ENCODE measurements around the gene TENT5C. TPM values are rescaled to one million over a fixed set of nuclear protein-coding genes. Genes with fewer than 3 reads are reported as not detected.

TENT5C gene
- total and polyA plus RNA-seq, 10 of the 15 experiments (the other 5 are each of a cell fraction or from before 2014, with no cell fraction given): 0.19 to 2.4 (median 0.78) TPM

- FAIRE-seq (no peak), ATAC-seq (no peak), DNase-seq (ENCODE audit: low read depth, low spot score) (no peak)
- RAD21 ChIA-PET (ENCODE audit: unreplicated experiment): no interaction called here
- POLR2A ChIA-PET: no interaction called here
- Histone ChIP-seq H2AFZ (ENCODE audit: control insufficient read depth, low read depth, low read length) (no peak overlapping the region), H3K27ac (ENCODE audit: control insufficient read depth, insufficient read depth) (no peak overlapping the region), H4K20me1 (ENCODE audit: control insufficient read depth, insufficient read depth) (no peaks in the 10 kb centered on the region; the same call in 1 of the 2 replicates), H3K4me3 (no peak overlapping the region), H3K9me3 (replicated peaks; ENCODE audit: control insufficient read depth, insufficient read depth, low read length) (no peaks in the 10 kb centered on the region), H3K36me3 (ENCODE audit: control insufficient read depth in 2 of 2, insufficient read depth in 2 of 2, low read length in 1 of 2) (no peaks in the 10 kb centered on the region), H3K9ac (ENCODE audit: control insufficient read depth, insufficient read depth, low read length) (no peak overlapping the region), H3K4me2 (ENCODE audit: control insufficient read depth, insufficient read depth) (no peak overlapping the region), H3K4me1 (ENCODE audit: control insufficient read depth, insufficient read depth, low read length) (peaks cover 26% of the 10 kb centered on the region), H3K79me2 (ENCODE audit: control insufficient read depth, insufficient read depth, low read length) (no peaks in the 10 kb centered on the region), H3K27me3 (replicated peaks in 1 of 2; ENCODE audit: control insufficient read depth in 2 of 2, insufficient read depth in 2 of 2, low read length in 1 of 2) (peaks cover 0 to 1% of the 10 kb centered on the region in 2 experiments; a peak in 2 of 4 replicates)
- no TSS peak for BruUV-seq (replicated peaks)
- intact Hi-C loops (cut with micrococcal nuclease; ENCODE audit: unreplicated experiment) (no loop called here), in situ Hi-C loops (cut with MboI) (no loop called here)
- SMC1A ChIA-PET (ENCODE audit: uncharacterized antibody, unreplicated experiment): interaction anchor here (1.5 kb wide), 1 partner anchor 9 kb away, joined by 3 read pairs; no protein-coding TSS in a partner anchor
- CTCF ChIA-PET: no interaction called here
- 28% methylated on average over 3 of the region's 3 CpGs for WGBS (ENCODE audit: insufficient coverage, insufficient replicate concordance, low lambda C conversion rate, missing lambda C conversion rate)
- no peak for TF ChIP-seq CREM (IDR thresholded peaks at IDR 0.05; ENCODE audit: low read depth)
- TF ChIP-seq, protein P1, sequence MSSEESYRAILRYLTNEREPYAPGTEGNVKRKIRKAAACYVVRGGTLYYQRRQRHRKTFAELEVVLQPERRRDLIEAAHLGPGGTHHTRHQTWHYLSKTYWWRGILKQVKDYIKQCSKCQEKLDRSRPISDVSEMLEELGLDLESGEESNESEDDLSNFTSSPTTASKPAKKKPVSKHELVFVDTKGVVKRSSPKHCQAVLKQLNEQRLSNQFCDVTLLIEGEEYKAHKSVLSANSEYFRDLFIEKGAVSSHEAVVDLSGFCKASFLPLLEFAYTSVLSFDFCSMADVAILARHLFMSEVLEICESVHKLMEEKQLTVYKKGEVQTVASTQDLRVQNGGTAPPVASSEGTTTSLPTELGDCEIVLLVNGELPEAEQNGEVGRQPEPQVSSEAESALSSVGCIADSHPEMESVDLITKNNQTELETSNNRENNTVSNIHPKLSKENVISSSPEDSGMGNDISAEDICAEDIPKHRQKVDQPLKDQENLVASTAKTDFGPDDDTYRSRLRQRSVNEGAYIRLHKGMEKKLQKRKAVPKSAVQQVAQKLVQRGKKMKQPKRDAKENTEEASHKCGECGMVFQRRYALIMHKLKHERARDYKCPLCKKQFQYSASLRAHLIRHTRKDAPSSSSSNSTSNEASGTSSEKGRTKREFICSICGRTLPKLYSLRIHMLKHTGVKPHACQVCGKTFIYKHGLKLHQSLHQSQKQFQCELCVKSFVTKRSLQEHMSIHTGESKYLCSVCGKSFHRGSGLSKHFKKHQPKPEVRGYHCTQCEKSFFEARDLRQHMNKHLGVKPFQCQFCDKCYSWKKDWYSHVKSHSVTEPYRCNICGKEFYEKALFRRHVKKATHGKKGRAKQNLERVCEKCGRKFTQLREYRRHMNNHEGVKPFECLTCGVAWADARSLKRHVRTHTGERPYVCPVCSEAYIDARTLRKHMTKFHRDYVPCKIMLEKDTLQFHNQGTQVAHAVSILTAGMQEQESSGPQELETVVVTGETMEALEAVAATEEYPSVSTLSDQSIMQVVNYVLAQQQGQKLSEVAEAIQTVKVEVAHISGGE (CRISPR knock-in tag; IDR thresholded peaks at IDR 0.05): no peak
- no peak for TF ChIP-seq MYB (IDR thresholded peaks at IDR 0.05; ENCODE audit: borderline replicate concordance, low read depth, low read length)
- no peak for TF ChIP-seq IKZF1 (conservative IDR thresholded peaks at IDR 0.05)
- no peak for TF ChIP-seq SREBF2 (IDR thresholded peaks at IDR 0.05; ENCODE audit: low read length)
- TF ChIP-seq, protein P2, sequence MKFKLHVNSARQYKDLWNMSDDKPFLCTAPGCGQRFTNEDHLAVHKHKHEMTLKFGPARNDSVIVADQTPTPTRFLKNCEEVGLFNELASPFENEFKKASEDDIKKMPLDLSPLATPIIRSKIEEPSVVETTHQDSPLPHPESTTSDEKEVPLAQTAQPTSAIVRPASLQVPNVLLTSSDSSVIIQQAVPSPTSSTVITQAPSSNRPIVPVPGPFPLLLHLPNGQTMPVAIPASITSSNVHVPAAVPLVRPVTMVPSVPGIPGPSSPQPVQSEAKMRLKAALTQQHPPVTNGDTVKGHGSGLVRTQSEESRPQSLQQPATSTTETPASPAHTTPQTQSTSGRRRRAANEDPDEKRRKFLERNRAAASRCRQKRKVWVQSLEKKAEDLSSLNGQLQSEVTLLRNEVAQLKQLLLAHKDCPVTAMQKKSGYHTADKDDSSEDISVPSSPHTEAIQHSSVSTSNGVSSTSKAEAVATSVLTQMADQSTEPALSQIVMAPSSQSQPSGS (IDR thresholded peaks at IDR 0.05; ENCODE audit: low read length): no peak
- no peak for TF ChIP-seq CEBPB (IDR thresholded peaks at IDR 0.05; ENCODE audit: borderline replicate concordance in 1 of 2, low read depth in 2 of 2, low read length in 2 of 2)
- no peak for TF ChIP-seq YBX1 (IDR thresholded peaks at IDR 0.05)
- no peak for TF ChIP-seq CHD4 (IDR thresholded peaks at IDR 0.05)
- TF ChIP-seq TAF1 (IDR thresholded peaks at IDR 0.05; ENCODE audit: borderline replicate concordance, low read depth, low read length): no peak
- TF ChIP-seq, protein P3, sequence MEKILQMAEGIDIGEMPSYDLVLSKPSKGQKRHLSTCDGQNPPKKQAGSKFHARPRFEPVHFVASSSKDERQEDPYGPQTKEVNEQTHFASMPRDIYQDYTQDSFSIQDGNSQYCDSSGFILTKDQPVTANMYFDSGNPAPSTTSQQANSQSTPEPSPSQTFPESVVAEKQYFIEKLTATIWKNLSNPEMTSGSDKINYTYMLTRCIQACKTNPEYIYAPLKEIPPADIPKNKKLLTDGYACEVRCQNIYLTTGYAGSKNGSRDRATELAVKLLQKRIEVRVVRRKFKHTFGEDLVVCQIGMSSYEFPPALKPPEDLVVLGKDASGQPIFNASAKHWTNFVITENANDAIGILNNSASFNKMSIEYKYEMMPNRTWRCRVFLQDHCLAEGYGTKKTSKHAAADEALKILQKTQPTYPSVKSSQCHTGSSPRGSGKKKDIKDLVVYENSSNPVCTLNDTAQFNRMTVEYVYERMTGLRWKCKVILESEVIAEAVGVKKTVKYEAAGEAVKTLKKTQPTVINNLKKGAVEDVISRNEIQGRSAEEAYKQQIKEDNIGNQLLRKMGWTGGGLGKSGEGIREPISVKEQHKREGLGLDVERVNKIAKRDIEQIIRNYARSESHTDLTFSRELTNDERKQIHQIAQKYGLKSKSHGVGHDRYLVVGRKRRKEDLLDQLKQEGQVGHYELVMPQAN (conservative IDR thresholded peaks at IDR 0.05): no peak
- TF ChIP-seq, protein P4, sequence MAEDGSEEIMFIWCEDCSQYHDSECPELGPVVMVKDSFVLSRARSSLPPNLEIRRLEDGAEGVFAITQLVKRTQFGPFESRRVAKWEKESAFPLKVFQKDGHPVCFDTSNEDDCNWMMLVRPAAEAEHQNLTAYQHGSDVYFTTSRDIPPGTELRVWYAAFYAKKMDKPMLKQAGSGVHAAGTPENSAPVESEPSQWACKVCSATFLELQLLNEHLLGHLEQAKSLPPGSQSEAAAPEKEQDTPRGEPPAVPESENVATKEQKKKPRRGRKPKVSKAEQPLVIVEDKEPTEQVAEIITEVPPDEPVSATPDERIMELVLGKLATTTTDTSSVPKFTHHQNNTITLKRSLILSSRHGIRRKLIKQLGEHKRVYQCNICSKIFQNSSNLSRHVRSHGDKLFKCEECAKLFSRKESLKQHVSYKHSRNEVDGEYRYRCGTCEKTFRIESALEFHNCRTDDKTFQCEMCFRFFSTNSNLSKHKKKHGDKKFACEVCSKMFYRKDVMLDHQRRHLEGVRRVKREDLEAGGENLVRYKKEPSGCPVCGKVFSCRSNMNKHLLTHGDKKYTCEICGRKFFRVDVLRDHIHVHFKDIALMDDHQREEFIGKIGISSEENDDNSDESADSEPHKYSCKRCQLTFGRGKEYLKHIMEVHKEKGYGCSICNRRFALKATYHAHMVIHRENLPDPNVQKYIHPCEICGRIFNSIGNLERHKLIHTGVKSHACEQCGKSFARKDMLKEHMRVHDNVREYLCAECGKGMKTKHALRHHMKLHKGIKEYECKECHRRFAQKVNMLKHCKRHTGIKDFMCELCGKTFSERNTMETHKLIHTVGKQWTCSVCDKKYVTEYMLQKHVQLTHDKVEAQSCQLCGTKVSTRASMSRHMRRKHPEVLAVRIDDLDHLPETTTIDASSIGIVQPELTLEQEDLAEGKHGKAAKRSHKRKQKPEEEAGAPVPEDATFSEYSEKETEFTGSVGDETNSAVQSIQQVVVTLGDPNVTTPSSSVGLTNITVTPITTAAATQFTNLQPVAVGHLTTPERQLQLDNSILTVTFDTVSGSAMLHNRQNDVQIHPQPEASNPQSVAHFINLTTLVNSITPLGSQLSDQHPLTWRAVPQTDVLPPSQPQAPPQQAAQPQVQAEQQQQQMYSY (CRISPR knock-in tag; IDR thresholded peaks at IDR 0.05): no peak
- no peak for TF ChIP-seq SP1 (IDR thresholded peaks at IDR 0.05; ENCODE audit: low read depth, low read length)
- no peak for TF ChIP-seq SREBF1 (IDR thresholded peaks at IDR 0.05; ENCODE audit: low read length)
Measured at GRCh38 chr1:117634631-117635030, 28.8 kb downstream of the TENT5C start.

All from GM12878 (cell line).